Measurements from ENCODE around the gene NGEF.

GRCh38 chr2:232836934-232837333 is 176.1 kb downstream of the NGEF start:
- no peak for TF ChIP-seq CTCF (IDR thresholded peaks at IDR 0.05)
- TF ChIP-seq POLR2A (IDR thresholded peaks at IDR 0.05), result no peak
